Psoas muscle (tissue), 8 donors: ENCODE data around the gene ARHGDIG. TPM values are rescaled to one million over a fixed set of nuclear protein-coding genes. Genes with fewer than 3 reads are reported as not detected.

ENCODE experiments used
- ATAC-seq, 4 donors: fragments of 200-7000 bp; cut with Tn5 transposase; one replicate each; pipeline ENCODE4 v1.9.1; 2020; ENCODE audit warnings: moderate library complexity in 3 of 4, mild to moderate bottlenecking in 2 of 4
- DNase-seq, 2 donors: peaks; one replicate each; pipeline ENCODE4 v3.0.0-alpha.2; 2020
- H3K27ac ChIP-seq: fragments of 200-600 bp; one replicate; pipeline ENCODE4 v1.8.0; 2022
- H3K27me3 ChIP-seq, 3 donors: fragments of 200-600 bp in 1 of 3; one replicate each; pipeline versions ENCODE4 v1.6.1 to v1.8.0; 2013 to 2022; ENCODE audit warnings: low read length in 2 of 3, mild to moderate bottlenecking in 2 of 3, moderate library complexity in 1 of 3; ENCODE audit not compliant: insufficient read depth in 3 of 3
- H3K36me3 ChIP-seq, 2 donors: fragments of 200-600 bp in 1 of 2; one replicate each; pipeline versions ENCODE4 v1.6.1 to v1.8.0; 2013 to 2022; ENCODE audit warnings: low read depth in 1 of 2, mild to moderate bottlenecking in 1 of 2, moderate library complexity in 1 of 2; ENCODE audit not compliant: insufficient read depth in 1 of 2
- H3K4me1 ChIP-seq: fragments of 200-600 bp; one replicate; pipeline ENCODE4 v1.8.0; 2022
- H3K4me3 ChIP-seq: fragments of 200-600 bp; one replicate; pipeline ENCODE4 v1.8.0; 2022; ENCODE audit warnings: mild to moderate bottlenecking
- H3K9me3 ChIP-seq: fragments of 200-600 bp; one replicate; pipeline ENCODE4 v1.8.0; 2022
- CTCF ChIP-seq: fragments of 200-600 bp; IDR thresholded peaks from one replicate; pipeline ENCODE4 v1.8.0; 2022; ENCODE audit warnings: antibody characterized with exemption
- WGBS, 3 donors: extraction: QIAGEN DNeasy Blood & Tissue Kit; methylation state at CpG; one replicate each; pipeline versions ENCODE4 v1.1.6 to v1.1.7; 2013; 5-methylcytosine and 5-hydroxymethylcytosine counted together
- intact Hi-C, 2 donors: fragments of 100-400 bp; cut with DNase I; formaldehyde crosslinking; loops; one replicate each; pipeline versions ENCODE4 v1.11.0 to v1.14.2; 2022
- polyA plus RNA-seq, 3 donors: library from polyadenylated mRNA; stranded (reverse); fragments of 200-250 nt; gene quantifications; one replicate each; pipeline ENCODE4 v1.2.3, GENCODE V29; 2013
- total RNA-seq, 4 donors: library from RNA; stranded (reverse); fragmentation: NEBNext Ultra II Directional in 2 of 4; extraction: Animal tissue kit (Norgen Biotek cat#: 25700) in 2 of 4; gene quantifications; one replicate each; pipeline versions ENCODE4 v1.2.1 to v1.2.4, GENCODE V29; 2021 to 2023
- donor health status: healthy with polysubstance abuse.
- donor health status: DM: no; HTN: no; CAD: no; lungs with moderate emphysema.
- donor health status: Bipolar disorder and iron deficiency.
- donor health status: healthy.
- donor health status: DM: yes; HTN: yes; CAD: no.
- donor health status: DM: no; HTN: no; CAD: no.
- donor health status: DM: no; HTN: no; CAD: no.
- donor health status: DM: yes; HTN: yes; CAD: no.

Gene ARHGDIG
- total and polyA plus RNA-seq, 7 donors, result 0.12 to 4.1 (median 0.44) TPM; not detected in 1

GRCh38 chr16:317583-317982 is 37.2 kb downstream of the ARHGDIG start:
- no peaks in the 10 kb centered on the region for H3K9me3 ChIP-seq
- DNase-seq (no peak), ATAC-seq (no peak)
- peaks cover 0 to 29% of the 10 kb centered on the region in 2 donors for H3K36me3 ChIP-seq
- intact Hi-C loops, result no loop called here
- no peaks in the 10 kb centered on the region for H3K27me3 ChIP-seq
- no peak overlapping the region for H3K27ac ChIP-seq
- no peak for TF ChIP-seq CTCF
- 92 to 98% (median 94%) methylated on average over 5 of the region's 5 CpGs for WGBS, 3 donors
- no peaks in the 10 kb centered on the region for H3K4me1 ChIP-seq
- no peak overlapping the region for H3K4me3 ChIP-seq

GRCh38 chr16:318628-319027 is 38.2 kb downstream of the ARHGDIG start:
- H3K27ac ChIP-seq, result no peak overlapping the region
- H3K9me3 ChIP-seq, result no peaks in the 10 kb centered on the region
- DNase-seq (no peak), ATAC-seq (peak in 1 of 4 donors; percentile 24)
- H3K4me3 ChIP-seq, result no peak overlapping the region
- no peaks in the 10 kb centered on the region for H3K27me3 ChIP-seq
- peaks cover 0 to 19% of the 10 kb centered on the region in 2 donors for H3K36me3 ChIP-seq
- H3K4me1 ChIP-seq, result no peaks in the 10 kb centered on the region
- TF ChIP-seq CTCF, result no peak
- intact Hi-C loops, result no loop called here
- 90 to 93% (median 93%) methylated on average over 20 to 22 of the region's 22 CpGs for WGBS, 3 donors

GRCh38 chr16:320206-320605 is 39.8 kb downstream of the ARHGDIG start:
- TF ChIP-seq CTCF, result no peak
- Histone ChIP-seq H3K36me3 (peaks cover 0 to 9% of the 10 kb centered on the region in 2 donors), H3K27me3 (no peaks in the 10 kb centered on the region), H3K4me3 (no peak overlapping the region), H3K4me1 (no peaks in the 10 kb centered on the region), H3K9me3 (no peaks in the 10 kb centered on the region), H3K27ac (no peak overlapping the region)
- intact Hi-C loops, result no loop called here
- ATAC-seq (no peak), DNase-seq (no peak)
- 90 to 93% (median 91%) methylated on average over 5 of the region's 5 CpGs for WGBS, 3 donors

GRCh38 chr16:321532-321931 is 41.1 kb downstream of the ARHGDIG start:
- DNase-seq (no peak), ATAC-seq (no peak)
- Histone ChIP-seq H3K36me3 (peaks cover 0 to 9% of the 10 kb centered on the region in 2 donors), H3K4me1 (peaks cover under 1% of the 10 kb centered on the region), H3K9me3 (no peaks in the 10 kb centered on the region), H3K4me3 (no peak overlapping the region), H3K27ac (no peak overlapping the region), H3K27me3 (no peaks in the 10 kb centered on the region)
- no peak for TF ChIP-seq CTCF
- intact Hi-C loops, result no loop called here
- 74 to 79% (median 79%) methylated on average over 9 of the region's 9 CpGs for WGBS, 3 donors

- intact Hi-C loops, result no loop called here
- no peak overlapping the region for H3K4me3 ChIP-seq
- DNase-seq (no peak), ATAC-seq (no peak)
- H3K9me3 ChIP-seq, result no peaks in the 10 kb centered on the region
- H3K27ac ChIP-seq, result no peak overlapping the region
- peaks cover 9% of the 10 kb centered on the region for H3K4me1 ChIP-seq
- H3K36me3 ChIP-seq, result peaks cover 0 to 9% of the 10 kb centered on the region in 2 donors
- H3K27me3 ChIP-seq, result no peaks in the 10 kb centered on the region
- TF ChIP-seq CTCF, result no peak
- 86 to 92% (median 91%) methylated on average over 13 of the region's 13 CpGs for WGBS, 3 donors
Measured at GRCh38 chr16:322476-323143, 42.2 kb downstream of the ARHGDIG start.
